Suprapubic skin (tissue), 4 donors: ENCODE results near the gene COL5A1. TPM values are rescaled to one million over a fixed set of nuclear protein-coding genes. Genes with fewer than 3 reads are reported as not detected.
A peak's percentile ranks its signal among the peaks of the same experiment; 100 is the strongest.

ENCODE experiments used
- DNase-seq, 2 donors: peaks; one replicate each; pipeline ENCODE4 v3.0.0-alpha.2; 2019; ENCODE audit warnings: low spot score in 2 of 2
- H3K27ac ChIP-seq: fragments of 200-600 bp; sonication (generic); one replicate; pipeline ENCODE4 v1.5.1; 2019
- H3K27me3 ChIP-seq: fragments of 200-600 bp; sonication (generic); one replicate; pipeline ENCODE4 v1.5.1; 2019
- H3K36me3 ChIP-seq: fragments of 200-600 bp; sonication (generic); one replicate; pipeline ENCODE4 v1.5.1; 2019
- H3K4me1 ChIP-seq: fragments of 200-600 bp; sonication (generic); one replicate; pipeline ENCODE4 v1.5.1; 2019
- H3K4me3 ChIP-seq: fragments of 200-600 bp; sonication (generic); one replicate; pipeline ENCODE4 v1.5.1; 2019; ENCODE audit warnings: mild to moderate bottlenecking
- H3K9me3 ChIP-seq: fragments of 200-600 bp; sonication (generic); one replicate; pipeline ENCODE4 v1.5.1; 2019
- EP300 ChIP-seq: sonication (generic); formaldehyde crosslinking; IDR thresholded peaks from one replicate; pipeline ENCODE4 v1.6.1; 2017; ENCODE audit warnings: antibody characterized with exemption
- POLR2A ChIP-seq, 2 donors: fragments of 450-650 bp; IDR thresholded peaks; one replicate each; pipeline ENCODE4 v1.6.1; 2017; ENCODE audit warnings: antibody characterized with exemption in 2 of 2, mild to moderate bottlenecking in 2 of 2, moderate library complexity in 2 of 2
- POLR2AphosphoS5 ChIP-seq, 3 donors: sonication (generic); formaldehyde crosslinking; IDR thresholded peaks; one replicate each; pipeline ENCODE4 v1.6.1; 2017; ENCODE audit warnings: antibody characterized with exemption in 3 of 3
- WGBS: methylation state at CpG from one replicate; pipeline ENCODE4 v1.1.5; 2018; 5-methylcytosine and 5-hydroxymethylcytosine counted together
- total RNA-seq, 4 donors: library from RNA; depleted of rRNA; stranded (reverse); fragments of >200 nt; gene quantifications; one replicate each; pipeline ENCODE4 v1.1.0, GENCODE V29; 2016
- TF ChIP-seq, protein P1 (sequence below), 2 donors: fragments of 200-600 bp in 1 of 2; fragments of 450-650 bp in 1 of 2; sonication (generic) in 1 of 2; IDR thresholded peaks; one replicate each; pipeline ENCODE4 v1.5.1; 2016 to 2019; ENCODE audit warnings: antibody characterized with exemption in 2 of 2, mild to moderate bottlenecking in 1 of 2, moderate library complexity in 1 of 2

Gene COL5A1
- total RNA-seq, 4 donors from 2014 or later: 8.6 to 16.5 (median 15.4) TPM

DNA sequence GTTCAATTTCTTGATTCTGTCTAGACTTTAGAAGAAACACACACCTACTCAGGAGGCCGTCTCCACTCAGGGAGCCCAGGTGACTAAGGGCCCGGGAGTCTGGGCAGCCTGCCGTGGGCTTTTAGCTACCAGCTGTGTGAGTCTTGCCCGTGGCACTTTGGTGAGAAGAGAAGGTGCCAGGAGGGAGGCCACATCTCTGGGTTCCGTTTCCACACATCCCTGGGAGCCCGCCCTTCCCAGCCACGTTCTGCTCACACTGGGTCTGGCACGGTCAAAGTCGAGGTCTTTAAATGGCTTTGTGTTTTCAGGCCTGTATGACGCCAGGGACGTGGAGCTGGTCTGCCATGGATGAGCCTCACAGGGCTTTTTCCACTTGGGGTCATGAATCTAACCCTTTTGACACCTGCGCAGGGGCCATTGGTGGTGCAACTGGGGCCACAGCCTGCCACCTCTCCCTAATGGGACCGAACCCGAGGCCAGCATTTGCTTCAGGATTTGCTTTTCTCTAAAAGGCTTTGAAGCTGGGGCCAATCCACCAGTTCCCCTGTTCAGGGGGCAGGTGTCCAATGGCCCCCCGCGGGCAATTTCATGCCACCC is 221.8 kb downstream of the COL5A1 start:
- peaks cover 9% of the 10 kb centered on the region for H3K27me3 ChIP-seq
- WGBS: 90% methylated on average over 13 of the region's 16 CpGs
- H3K9me3 ChIP-seq: no peaks in the 10 kb centered on the region
- TF ChIP-seq POLR2A (IDR thresholded peaks at IDR 0.05) (no peak), POLR2AphosphoS5 (IDR thresholded peaks at IDR 0.05) (no peak), EP300 (no peak)
- TF ChIP-seq, protein P1, sequence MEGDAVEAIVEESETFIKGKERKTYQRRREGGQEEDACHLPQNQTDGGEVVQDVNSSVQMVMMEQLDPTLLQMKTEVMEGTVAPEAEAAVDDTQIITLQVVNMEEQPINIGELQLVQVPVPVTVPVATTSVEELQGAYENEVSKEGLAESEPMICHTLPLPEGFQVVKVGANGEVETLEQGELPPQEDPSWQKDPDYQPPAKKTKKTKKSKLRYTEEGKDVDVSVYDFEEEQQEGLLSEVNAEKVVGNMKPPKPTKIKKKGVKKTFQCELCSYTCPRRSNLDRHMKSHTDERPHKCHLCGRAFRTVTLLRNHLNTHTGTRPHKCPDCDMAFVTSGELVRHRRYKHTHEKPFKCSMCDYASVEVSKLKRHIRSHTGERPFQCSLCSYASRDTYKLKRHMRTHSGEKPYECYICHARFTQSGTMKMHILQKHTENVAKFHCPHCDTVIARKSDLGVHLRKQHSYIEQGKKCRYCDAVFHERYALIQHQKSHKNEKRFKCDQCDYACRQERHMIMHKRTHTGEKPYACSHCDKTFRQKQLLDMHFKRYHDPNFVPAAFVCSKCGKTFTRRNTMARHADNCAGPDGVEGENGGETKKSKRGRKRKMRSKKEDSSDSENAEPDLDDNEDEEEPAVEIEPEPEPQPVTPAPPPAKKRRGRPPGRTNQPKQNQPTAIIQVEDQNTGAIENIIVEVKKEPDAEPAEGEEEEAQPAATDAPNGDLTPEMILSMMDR (IDR thresholded peaks at IDR 0.05): no peak
- no peaks in the 10 kb centered on the region for H3K36me3 ChIP-seq
- H3K4me3 ChIP-seq: no peak overlapping the region
- peak in 1 of 2 donors; percentile 63 for DNase-seq
- no peak overlapping the region for H3K27ac ChIP-seq
- peaks cover 9% of the 10 kb centered on the region for H3K4me1 ChIP-seq

DNA sequence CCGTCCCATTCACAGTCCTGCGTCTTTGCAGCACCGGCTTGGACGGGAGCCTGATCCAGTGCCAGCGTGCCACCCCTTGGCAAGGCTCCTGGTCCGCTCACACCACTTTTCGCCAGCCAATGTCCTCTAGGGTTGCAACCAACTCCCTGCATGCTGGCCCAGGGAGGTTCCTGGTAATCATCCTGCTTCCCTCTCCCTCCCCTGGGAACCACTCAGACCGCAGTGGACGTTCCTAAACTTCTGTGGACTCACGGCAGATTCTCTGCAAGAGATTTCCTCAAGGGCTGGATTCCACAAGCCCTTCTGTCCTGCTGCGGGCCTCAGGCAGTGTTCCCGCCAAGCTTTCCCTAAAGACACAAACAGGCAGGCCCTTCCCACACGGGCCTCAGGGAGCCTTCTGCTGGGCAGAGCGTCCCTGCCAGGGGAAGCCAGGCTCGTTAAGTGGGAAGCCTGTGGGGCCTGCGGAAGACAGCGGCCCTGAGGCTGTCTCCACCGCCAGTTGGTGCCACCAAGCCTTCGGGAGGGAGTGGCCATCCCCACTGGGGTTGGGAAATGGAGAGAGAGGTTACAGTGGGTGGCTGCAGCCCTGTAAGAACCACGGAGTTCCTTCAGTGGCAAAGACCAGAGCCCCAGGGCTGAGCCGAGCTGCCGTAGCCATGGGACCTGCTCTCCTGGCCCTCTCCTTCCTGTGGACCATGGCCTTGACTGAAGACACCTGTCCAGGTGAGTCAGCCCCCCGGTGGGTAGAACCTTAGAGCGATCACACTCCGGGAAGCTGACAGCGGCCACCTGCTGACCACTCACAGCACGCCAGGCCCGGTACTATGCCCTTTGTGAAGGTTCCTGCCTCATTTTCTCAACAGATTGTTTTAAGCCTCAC is 222.6 kb downstream of the COL5A1 start:
- WGBS: 68% methylated on average over 22 of the region's 28 CpGs

DNA sequence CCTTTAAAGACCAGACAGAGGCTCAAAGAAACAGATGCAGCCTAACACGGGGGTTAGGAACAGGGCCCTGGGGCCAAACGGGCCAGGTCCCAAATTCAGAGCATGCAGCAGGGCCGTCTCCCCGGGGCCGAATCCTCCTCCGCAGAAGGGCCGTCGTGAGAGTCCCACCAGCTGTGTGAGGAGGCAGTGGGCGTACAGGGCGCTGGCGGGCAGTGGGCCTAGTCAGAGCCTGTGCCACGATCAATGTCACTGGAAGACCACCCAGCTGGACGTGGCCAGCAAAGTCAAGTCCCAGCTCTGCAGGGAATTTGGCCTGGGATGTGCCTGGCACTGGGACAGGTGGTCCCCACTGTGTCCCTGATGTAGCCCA is 223.2 kb downstream of the COL5A1 start:
- H3K27me3 ChIP-seq: peaks cover 15% of the 10 kb centered on the region
- H3K9me3 ChIP-seq: no peaks in the 10 kb centered on the region
- no peak for TF ChIP-seq POLR2AphosphoS5 (IDR thresholded peaks at IDR 0.05)
- peak; percentile 44 to 56 for DNase-seq
- 86% methylated on average over 2 of the region's 13 CpGs for WGBS
- peaks cover 9% of the 10 kb centered on the region for H3K4me1 ChIP-seq
- H3K27ac ChIP-seq: no peak overlapping the region
- no peak overlapping the region for H3K4me3 ChIP-seq
- H3K36me3 ChIP-seq: no peaks in the 10 kb centered on the region

More for the DNA sequence above, 222.6 kb downstream of the COL5A1 start:
- Histone ChIP-seq H3K4me3 (no peak overlapping the region), H3K27ac (peak overlapping the region; percentile 18), H3K9me3 (no peaks in the 10 kb centered on the region), H3K27me3 (peaks cover 12% of the 10 kb centered on the region), H3K36me3 (no peaks in the 10 kb centered on the region), H3K4me1 (peaks cover 9% of the 10 kb centered on the region)
- peak; percentile 62 to 69 for DNase-seq
- no peak for TF ChIP-seq EP300
- TF ChIP-seq, protein P1 (IDR thresholded peaks at IDR 0.05): no peak
- no peak for TF ChIP-seq POLR2A (IDR thresholded peaks at IDR 0.05)
- TF ChIP-seq POLR2AphosphoS5 (IDR thresholded peaks at IDR 0.05): no peak

GRCh38 chr9:134867917-134868750 is 226.5 kb downstream of the COL5A1 start:
- peaks cover 9% of the 10 kb centered on the region for H3K4me1 ChIP-seq
- no peaks in the 10 kb centered on the region for H3K9me3 ChIP-seq
- TF ChIP-seq EP300 (no peak), POLR2A (IDR thresholded peaks at IDR 0.05) (no peak)
- peak in 1 of 2 donors; percentile 60 for DNase-seq
- 94% methylated on average over 18 of the region's 22 CpGs for WGBS
- no peak overlapping the region for H3K27ac ChIP-seq
- H3K36me3 ChIP-seq: no peaks in the 10 kb centered on the region
- H3K27me3 ChIP-seq: peaks cover 27% of the 10 kb centered on the region
- H3K4me3 ChIP-seq: no peak overlapping the region

DNA sequence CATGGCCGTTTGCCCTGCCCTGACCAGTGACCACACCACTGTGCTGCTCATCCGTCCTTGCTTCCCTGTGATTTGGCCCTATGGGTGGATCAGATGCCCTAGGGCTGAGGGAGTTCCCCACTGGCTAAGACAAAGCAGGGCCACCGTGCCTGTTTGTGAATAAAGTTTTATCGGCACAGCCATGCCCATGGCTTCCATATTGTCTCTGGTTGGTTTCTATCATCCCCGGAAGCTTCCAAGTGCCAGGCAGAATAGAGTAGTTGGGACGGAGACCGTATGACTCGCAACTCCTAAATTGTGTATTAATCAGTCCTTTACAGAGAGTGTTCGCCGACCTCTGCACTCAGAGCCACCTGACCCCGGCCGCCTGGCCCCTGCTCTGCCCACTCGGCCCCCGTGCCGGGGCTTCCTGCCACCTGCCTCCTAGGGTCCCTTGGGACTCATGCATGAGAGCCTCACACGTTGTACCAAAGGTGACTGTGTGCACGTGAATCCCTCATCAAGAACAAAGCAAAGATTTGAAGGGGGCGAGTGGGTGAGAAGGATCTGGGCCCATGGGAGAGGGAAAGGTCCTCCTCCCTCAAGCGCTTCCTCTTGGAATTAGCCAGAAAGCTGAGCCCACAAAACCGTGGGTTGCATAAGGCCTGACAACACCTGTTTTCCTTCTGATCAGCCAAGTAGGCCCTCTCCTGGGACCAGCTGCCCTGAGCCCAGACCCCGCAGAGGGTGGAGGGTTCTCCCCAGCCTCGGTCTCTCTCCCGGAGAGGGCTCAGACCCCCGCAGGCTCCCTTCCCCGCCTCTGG is 227.3 kb downstream of the COL5A1 start:
- WGBS: 90% methylated on average over 18 of the region's 25 CpGs
- H3K27me3 ChIP-seq: peaks cover 31% of the 10 kb centered on the region

More for the DNA sequence above, 227.3 kb downstream of the COL5A1 start:
- no peak overlapping the region for H3K27ac ChIP-seq
- no peak overlapping the region for H3K4me3 ChIP-seq
- H3K36me3 ChIP-seq: no peaks in the 10 kb centered on the region
- no peaks in the 10 kb centered on the region for H3K9me3 ChIP-seq
- DNase-seq: peak in 1 of 2 donors; percentile 72
- no peak for TF ChIP-seq EP300
- TF ChIP-seq POLR2A (IDR thresholded peaks at IDR 0.05): no peak
- TF ChIP-seq, protein P1 (IDR thresholded peaks at IDR 0.05): no peak
- no peak for TF ChIP-seq POLR2AphosphoS5 (IDR thresholded peaks at IDR 0.05)
- peaks cover 7% of the 10 kb centered on the region for H3K4me1 ChIP-seq
